Stimulated activated effector memory CD8-positive, alpha-beta T cell treated with anti-CD3 and anti-CD28 coated beads, Interleukin-12 subunit alpha, Interleukin-12 subunit beta, amount 100 ng/mL, for 72 hours (primary cell): Measurements from ENCODE around the gene NHEJ1.
A peak's percentile ranks its signal among the peaks of the same experiment; 100 is the strongest.

Source experiments
- ATAC-seq: fragments of 150-1000 bp; cut with Tn5 transposase; 2 replicates; pipeline ENCODE4 v1.10.0; 2021
- DNase-seq, 2 donors: peaks; one replicate each; pipeline ENCODE4 v3.0.0; 2021 to 2022; ENCODE audit warnings: low spot score in 2 of 2
- H3K27ac Mint-ChIP-seq: one replicate; pipeline ENCODE4 v1.8.0; 2022; ENCODE audit warnings: mild to moderate bottlenecking, mixed read lengths
- H3K36me3 Mint-ChIP-seq: one replicate; pipeline ENCODE4 v1.8.0; 2022; ENCODE audit warnings: mild to moderate bottlenecking, mixed read lengths
- H3K4me1 Mint-ChIP-seq: one replicate; pipeline ENCODE4 v1.8.0; 2022; ENCODE audit warnings: mixed read lengths
- H3K4me3 Mint-ChIP-seq: one replicate; pipeline ENCODE4 v1.8.0; 2022; ENCODE audit warnings: mild to moderate bottlenecking, mixed read lengths
- H3K9me3 Mint-ChIP-seq: one replicate; pipeline ENCODE4 v1.8.0; 2022; ENCODE audit warnings: mixed read lengths

The NHEJ1 gene

GRCh38 chr2:219031005-219031738, 129.4 kb downstream of the NHEJ1 start:
- no peaks in the 10 kb centered on the region for H3K4me1 Mint-ChIP-seq
- no peak for ATAC-seq
- H3K27ac Mint-ChIP-seq = no peak overlapping the region
- H3K9me3 Mint-ChIP-seq = no peaks in the 10 kb centered on the region
- no peak overlapping the region for H3K4me3 Mint-ChIP-seq
- no peak for DNase-seq
- no peaks in the 10 kb centered on the region for H3K36me3 Mint-ChIP-seq

GRCh38 chr2:219030177-219030940, 130.3 kb downstream of the NHEJ1 start:
- no peak overlapping the region for H3K4me3 Mint-ChIP-seq
- DNase-seq = no peak
- no peaks in the 10 kb centered on the region for H3K9me3 Mint-ChIP-seq
- H3K27ac Mint-ChIP-seq = no peak overlapping the region
- no peaks in the 10 kb centered on the region for H3K4me1 Mint-ChIP-seq
- no peak for ATAC-seq
- H3K36me3 Mint-ChIP-seq = no peaks in the 10 kb centered on the region

GRCh38 chr2:219029829-219030165, 130.8 kb downstream of the NHEJ1 start:
- Mint-ChIP-seq H3K9me3 (no peaks in the 10 kb centered on the region), H3K36me3 (no peaks in the 10 kb centered on the region), H3K27ac (no peak overlapping the region), H3K4me1 (no peaks in the 10 kb centered on the region), H3K4me3 (no peak overlapping the region)
- ATAC-seq (peak; percentile 76), DNase-seq (peak; percentile 66 to 80)

- H3K9me3 Mint-ChIP-seq = no peaks in the 10 kb centered on the region
- H3K4me1 Mint-ChIP-seq = no peaks in the 10 kb centered on the region
- H3K27ac Mint-ChIP-seq = no peak overlapping the region
- H3K4me3 Mint-ChIP-seq = no peak overlapping the region
- no peaks in the 10 kb centered on the region for H3K36me3 Mint-ChIP-seq
- peak; percentile 9 for ATAC-seq
- no peak for DNase-seq
Observed at GRCh38 chr2:219028996-219029828, 131.4 kb downstream of the NHEJ1 start.

GRCh38 chr2:219028141-219028540, 132.5 kb downstream of the NHEJ1 start:
- DNase-seq (no peak), ATAC-seq (no peak)
- no peak overlapping the region for H3K4me3 Mint-ChIP-seq
- H3K4me1 Mint-ChIP-seq = no peaks in the 10 kb centered on the region
- no peaks in the 10 kb centered on the region for H3K9me3 Mint-ChIP-seq
- H3K36me3 Mint-ChIP-seq = no peaks in the 10 kb centered on the region
- no peak overlapping the region for H3K27ac Mint-ChIP-seq

- Mint-ChIP-seq H3K4me1 (no peaks in the 10 kb centered on the region), H3K9me3 (no peaks in the 10 kb centered on the region), H3K36me3 (no peaks in the 10 kb centered on the region), H3K4me3 (no peak overlapping the region), H3K27ac (no peak overlapping the region)
- no peak for DNase-seq
- no peak for ATAC-seq
Observed at GRCh38 chr2:219027511-219028055, 133.0 kb downstream of the NHEJ1 start.

GRCh38 chr2:219026946-219027345, 133.7 kb downstream of the NHEJ1 start:
- no peak overlapping the region for H3K27ac Mint-ChIP-seq
- H3K4me1 Mint-ChIP-seq = no peaks in the 10 kb centered on the region
- ATAC-seq (no peak), DNase-seq (no peak)
- H3K36me3 Mint-ChIP-seq = no peaks in the 10 kb centered on the region
- H3K4me3 Mint-ChIP-seq = no peak overlapping the region
- no peaks in the 10 kb centered on the region for H3K9me3 Mint-ChIP-seq

- ATAC-seq (no peak), DNase-seq (no peak)
- Mint-ChIP-seq H3K4me3 (no peak overlapping the region), H3K4me1 (no peaks in the 10 kb centered on the region), H3K36me3 (no peaks in the 10 kb centered on the region), H3K9me3 (no peaks in the 10 kb centered on the region), H3K27ac (no peak overlapping the region)
Observed at GRCh38 chr2:219025637-219026585, 134.7 kb downstream of the NHEJ1 start.
